ENCODE results near the gene TRAF3IP1. TPM values are rescaled to one million over a fixed set of nuclear protein-coding genes. Genes with fewer than 3 reads are reported as not detected.

TRAF3IP1 gene
- total and polyA plus RNA-seq, 4 experiments from 2014 or later = 3.0 to 11.0 (median 6.7) TPM

GRCh38 chr2:238287737-238288649 lies 32.3 kb upstream of the TRAF3IP1 start, which contains the start of gene PER2:
Gene PER2 (minus strand): TSS chr2:238288610. CDS start chr2:238277936, 10,674 bp downstream.
- no peaks in the 10 kb centered on the region for H3K27me3 Mint-ChIP-seq
- H3K36me3 ChIP-seq (ENCODE audit: insufficient read depth, low read length) = no peaks in the 10 kb centered on the region
- CTCF ChIA-PET (ENCODE audit: partially characterized antibody) = interaction anchor here (1.5 to 1.7 kb wide), 2 partner anchors 23 to 133 kb away, joined by 3 read pairs; no protein-coding TSS in a partner anchor
- H3K4me1 Mint-ChIP-seq = peaks cover 19 to 61% (median 43%) of the 10 kb centered on the region in 4 donors
- H3K27me3 ChIP-seq (ENCODE audit: insufficient read depth, low read length) = no peaks in the 10 kb centered on the region
- H3K27ac Mint-ChIP-seq = peak within 1 kb of the TSS; percentile 92 to 98 (median 97)
- H3K4me1 ChIP-seq (ENCODE audit: insufficient read depth, low read length) = peaks cover 35% of the 10 kb centered on the region
- peak within 1 kb of the TSS; percentile 45 to 91 for H3K4me3 ChIP-seq (ENCODE audit: low read length in 2 of 2)
- H3K9me3 ChIP-seq (ENCODE audit: control insufficient read depth in 1 of 2, low read length in 2 of 2) = no peaks in the 10 kb centered on the region
- H3K27ac ChIP-seq (ENCODE audit: low read depth, low read length) = peak within 1 kb of the TSS; percentile 72
- H3K4me3 Mint-ChIP-seq = peak within 1 kb of the TSS; percentile 85 to 95 (median 92)
- no peaks in the 10 kb centered on the region for H3K9me3 Mint-ChIP-seq
- POLR2A ChIA-PET (ENCODE audit: partially characterized antibody) = interaction anchor here (0.9 to 1.8 kb wide), 6 partner anchors 9 to 226 kb away, joined by 3 to 6 read pairs (median 4); partner anchors contain the start of gene ILKAP
- H3K36me3 Mint-ChIP-seq = peaks cover 0 to 3% of the 10 kb centered on the region in 2 donors
- DNase-seq = peak; percentile 24 to 69 (median 34)
- intact Hi-C loops (cut with micrococcal nuclease) = loop anchor here (1.0 to 5.0 kb wide), 7 partner anchors 32 to 1203 kb away; partner anchors contain the start of genes ASB1, COPS8, HES6 and ILKAP

- Mint-ChIP-seq H3K4me1 (peaks cover 17 to 52% (median 36%) of the 10 kb centered on the region in 4 donors), H3K9me3 (no peaks in the 10 kb centered on the region), H3K27me3 (no peaks in the 10 kb centered on the region), H3K4me3 (peak overlapping the region; percentile 83 to 95 (median 92)), H3K36me3 (peaks cover 0 to 3% of the 10 kb centered on the region in 2 donors), H3K27ac (peak overlapping the region; percentile 92 to 98 (median 97))
- H3K4me3 ChIP-seq (ENCODE audit: low read length in 2 of 2) = peak overlapping the region; percentile 45 to 80
- POLR2A ChIA-PET (ENCODE audit: partially characterized antibody) = interaction anchor here (0.6 to 1.8 kb wide), 9 partner anchors 10 to 227 kb away, joined by 3 to 6 read pairs (median 4); partner anchors contain the start of gene ILKAP
- H3K36me3 ChIP-seq (ENCODE audit: insufficient read depth, low read length) = no peaks in the 10 kb centered on the region
- H3K27me3 ChIP-seq (ENCODE audit: insufficient read depth, low read length) = no peaks in the 10 kb centered on the region
- CTCF ChIA-PET (ENCODE audit: partially characterized antibody) = interaction anchor here (0.6 to 1.7 kb wide), 2 partner anchors 42 to 134 kb away, joined by 3 read pairs; no protein-coding TSS in a partner anchor
- H3K9me3 ChIP-seq (ENCODE audit: control insufficient read depth in 1 of 2, low read length in 2 of 2) = no peaks in the 10 kb centered on the region
- H3K27ac ChIP-seq (ENCODE audit: low read depth, low read length) = peak overlapping the region; percentile 72
- peak; percentile 97 to 99 (median 98) for DNase-seq
- peaks cover 35% of the 10 kb centered on the region for H3K4me1 ChIP-seq (ENCODE audit: insufficient read depth, low read length)
- intact Hi-C loops (cut with micrococcal nuclease) = loop anchor here (1.0 to 5.0 kb wide), 7 partner anchors 31 to 1204 kb away; partner anchors contain the start of genes ASB1, COPS8, HES6 and ILKAP
Measured at GRCh38 chr2:238288650-238289573, 31.4 kb upstream of the TRAF3IP1 start.

DNA sequence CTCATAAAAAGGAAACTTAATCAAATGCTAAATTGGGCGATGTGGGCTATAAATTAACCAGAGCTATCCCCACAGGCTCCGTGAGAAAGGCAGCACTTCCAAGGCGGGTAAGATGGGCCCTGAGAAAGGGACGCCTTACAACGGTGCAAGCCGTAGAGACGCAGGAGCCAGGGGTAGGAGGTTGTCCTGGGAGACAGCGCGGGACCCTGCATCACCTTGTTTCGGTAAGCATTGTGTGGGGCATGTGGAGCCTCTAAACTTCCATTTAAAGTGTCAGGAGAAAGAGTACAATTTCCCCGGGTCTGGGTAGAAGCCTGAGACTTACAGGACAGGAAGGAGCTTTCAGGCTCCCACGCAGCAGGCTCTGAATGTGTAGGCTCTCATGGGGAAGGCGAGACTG lies 30.7 kb upstream of the TRAF3IP1 start:
- intact Hi-C loops (cut with micrococcal nuclease) = loop anchor here (2.0 to 5.0 kb wide), 3 partner anchors 49 to 1205 kb away; partner anchors contain the start of genes COPS8 and HES6
- no peaks in the 10 kb centered on the region for H3K27me3 Mint-ChIP-seq
- Histone ChIP-seq H3K4me1 (ENCODE audit: insufficient read depth, low read length) (peaks cover 35% of the 10 kb centered on the region), H3K9me3 (ENCODE audit: control insufficient read depth in 1 of 2, low read length in 2 of 2) (no peaks in the 10 kb centered on the region), H3K36me3 (ENCODE audit: insufficient read depth, low read length) (no peaks in the 10 kb centered on the region), H3K27me3 (ENCODE audit: insufficient read depth, low read length) (no peaks in the 10 kb centered on the region), H3K27ac (ENCODE audit: low read depth, low read length) (peak overlapping the region; percentile 72), H3K4me3 (ENCODE audit: low read length in 2 of 2) (peak overlapping the region; percentile 45 to 80)
- peaks cover 0 to 3% of the 10 kb centered on the region in 2 donors for H3K36me3 Mint-ChIP-seq
- H3K9me3 Mint-ChIP-seq = no peaks in the 10 kb centered on the region
- DNase-seq = no peak
- H3K27ac Mint-ChIP-seq = peak overlapping the region; percentile 85 to 97 (median 95)
- POLR2A ChIA-PET (ENCODE audit: partially characterized antibody) = interaction anchor here (0.6 to 1.8 kb wide), 6 partner anchors 12 to 138 kb away, joined by 3 to 6 read pairs (median 4); partner anchors contain the start of gene ILKAP
- peak overlapping the region; percentile 78 to 95 (median 92) for H3K4me3 Mint-ChIP-seq
- peaks cover 15 to 46% (median 32%) of the 10 kb centered on the region in 4 donors for H3K4me1 Mint-ChIP-seq
- CTCF ChIA-PET (ENCODE audit: partially characterized antibody) = interaction anchor here (0.6 kb wide), 1 partner anchor 41 kb away, joined by 3 read pairs; no protein-coding TSS in a partner anchor

- Mint-ChIP-seq H3K9me3 (no peaks in the 10 kb centered on the region), H3K36me3 (peaks cover 0 to 3% of the 10 kb centered on the region in 2 donors), H3K27ac (peak overlapping the region; percentile 29 to 97 (median 92)), H3K4me1 (peaks cover 14 to 44% (median 31%) of the 10 kb centered on the region in 4 donors), H3K27me3 (no peaks in the 10 kb centered on the region), H3K4me3 (peak overlapping the region; percentile 76 to 95 (median 91))
- intact Hi-C loops (cut with micrococcal nuclease) = no loop called here
- peak in 3 of 5 donors; percentile 6 to 56 (median 9) for DNase-seq
- POLR2A ChIA-PET (ENCODE audit: partially characterized antibody) = interaction anchor here (1.8 kb wide), 1 partner anchor 87 kb away, joined by 6 read pairs; the partner anchor contains the start of gene ILKAP
- H3K27me3 ChIP-seq (ENCODE audit: insufficient read depth, low read length) = no peaks in the 10 kb centered on the region
- H3K27ac ChIP-seq (ENCODE audit: low read depth, low read length) = peak overlapping the region; percentile 72
- H3K4me1 ChIP-seq (ENCODE audit: insufficient read depth, low read length) = peaks cover 35% of the 10 kb centered on the region
- H3K36me3 ChIP-seq (ENCODE audit: insufficient read depth, low read length) = no peaks in the 10 kb centered on the region
- CTCF ChIA-PET (ENCODE audit: partially characterized antibody) = no interaction called here
- H3K9me3 ChIP-seq (ENCODE audit: control insufficient read depth in 1 of 2, low read length in 2 of 2) = no peaks in the 10 kb centered on the region
- H3K4me3 ChIP-seq (ENCODE audit: low read length in 2 of 2) = no peak overlapping the region
Measured at GRCh38 chr2:238290091-238290509, 30.2 kb upstream of the TRAF3IP1 start.

DNA sequence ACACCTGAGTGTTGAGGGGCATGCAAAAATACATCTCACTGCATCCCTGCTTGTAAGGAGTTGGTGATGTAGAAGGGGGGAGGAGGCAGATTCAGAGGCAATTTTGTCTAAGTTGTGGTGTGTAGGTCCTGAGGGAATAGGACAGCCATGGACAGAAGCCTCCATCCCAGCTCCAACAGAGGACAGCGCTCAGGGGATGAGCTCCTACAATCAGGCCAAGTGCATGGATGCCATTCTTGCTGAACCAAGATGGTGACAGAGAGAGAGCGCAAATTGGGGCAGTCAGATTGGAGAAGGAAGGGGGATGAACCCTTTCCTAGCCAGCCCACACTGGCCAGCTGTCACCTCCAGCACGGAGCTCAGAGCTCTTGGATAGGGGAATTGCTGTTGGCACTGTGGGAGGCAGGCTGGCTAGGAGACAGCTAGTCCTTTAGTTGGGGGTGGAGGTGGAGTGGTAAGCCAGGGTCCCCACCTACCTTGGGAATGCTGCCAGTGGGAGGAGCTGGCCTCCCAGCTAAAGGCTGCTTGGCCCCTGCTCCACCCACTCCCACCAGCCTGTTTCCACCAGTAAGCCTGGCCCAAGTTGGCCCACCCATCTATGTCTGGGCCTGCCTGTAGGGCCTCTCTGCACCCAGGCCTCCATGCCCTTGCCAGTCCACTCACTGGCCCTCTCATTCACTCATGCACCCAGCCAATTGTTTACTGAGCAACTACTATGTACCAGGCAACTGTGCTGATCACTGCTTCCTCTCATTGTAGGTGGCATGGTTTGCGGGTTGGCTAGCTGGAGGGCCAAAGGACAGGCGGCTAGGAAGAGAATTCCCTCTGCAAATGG lies 29.4 kb upstream of the TRAF3IP1 start:
- H3K9me3 Mint-ChIP-seq = no peaks in the 10 kb centered on the region
- H3K4me3 Mint-ChIP-seq = peak overlapping the region in 4 of 8 donors; percentile 39 to 92 (median 84)
- H3K36me3 ChIP-seq (ENCODE audit: insufficient read depth, low read length) = no peaks in the 10 kb centered on the region
- peak overlapping the region in 3 of 7 donors; percentile 69 to 97 (median 85) for H3K27ac Mint-ChIP-seq
- H3K36me3 Mint-ChIP-seq = peaks cover 0 to 3% of the 10 kb centered on the region in 2 donors
- no peaks in the 10 kb centered on the region for H3K9me3 ChIP-seq (ENCODE audit: control insufficient read depth in 1 of 2, low read length in 2 of 2)
- H3K27ac ChIP-seq (ENCODE audit: low read depth, low read length) = no peak overlapping the region
- no peaks in the 10 kb centered on the region for H3K27me3 Mint-ChIP-seq
- CTCF ChIA-PET (ENCODE audit: partially characterized antibody) = no interaction called here
- POLR2A ChIA-PET (ENCODE audit: partially characterized antibody) = no interaction called here
- H3K4me1 Mint-ChIP-seq = peaks cover 14 to 40% (median 28%) of the 10 kb centered on the region in 4 donors
- H3K4me3 ChIP-seq (ENCODE audit: low read length in 2 of 2) = no peak overlapping the region
- H3K27me3 ChIP-seq (ENCODE audit: insufficient read depth, low read length) = no peaks in the 10 kb centered on the region
- no peak for DNase-seq
- H3K4me1 ChIP-seq (ENCODE audit: insufficient read depth, low read length) = peaks cover 32% of the 10 kb centered on the region
- intact Hi-C loops (cut with micrococcal nuclease) = no loop called here

Measured in CD4-positive, alpha-beta memory T cell (primary cell).